MM.1S (cell line): ENCODE results near the gene CELF4.

Source experiments
- DNase-seq: peaks from one replicate; pipeline ENCODE4 v3.0.0-alpha.2; 2015
- H2AFZ ChIP-seq: fragments of 300-600 bp; sonication (generic); 2 replicates; pipeline ENCODE4 v1.6.0; 2016; ENCODE audit warnings: antibody characterized with exemption, low read length
- H3F3A ChIP-seq: fragments of 300-600 bp; sonication (generic); 2 replicates; pipeline ENCODE4 v1.6.1; 2016; ENCODE audit warnings: mild to moderate bottlenecking, antibody characterized with exemption, low read length, moderate library complexity, mixed read lengths; ENCODE audit not compliant: insufficient read depth
- H3K27ac ChIP-seq: fragments of 300-600 bp; sonication (generic); 2 replicates; pipeline ENCODE4 v1.5.1; 2016; ENCODE audit warnings: mild to moderate bottlenecking, low read length
- H3K27me3 ChIP-seq: fragments of 300-600 bp; sonication (generic); replicated peaks from 2 replicates; pipeline ENCODE4 v1.6.0; 2016; ENCODE audit warnings: low read length; ENCODE audit not compliant: insufficient read depth
- H3K36me3 ChIP-seq: fragments of 300-600 bp; sonication (generic); replicated peaks from 2 replicates; pipeline ENCODE4 v1.6.1; 2016; ENCODE audit warnings: mild to moderate bottlenecking, low read length, mixed read lengths; ENCODE audit not compliant: insufficient read depth
- H3K4me1 ChIP-seq: fragments of 300-600 bp; sonication (generic); 2 replicates; pipeline ENCODE4 v1.6.1; 2016; ENCODE audit warnings: low read length, mixed read lengths
- H3K4me2 ChIP-seq: fragments of 300-600 bp; sonication (generic); 2 replicates; pipeline ENCODE4 v1.6.0; 2016; ENCODE audit warnings: low read depth, low read length
- H3K4me3 ChIP-seq: fragments of 300-600 bp; sonication (generic); 2 replicates; pipeline ENCODE4 v1.5.1; 2016; ENCODE audit warnings: low read length, mixed read lengths
- H3K79me2 ChIP-seq: fragments of 300-600 bp; sonication (generic); 2 replicates; pipeline ENCODE4 v1.6.1; 2016; ENCODE audit warnings: mixed run types, low read length, mixed read lengths
- H3K9ac ChIP-seq: fragments of 300-600 bp; sonication (generic); 2 replicates; pipeline ENCODE4 v1.6.1; 2016; ENCODE audit warnings: low read length, mixed read lengths
- H3K9me2 ChIP-seq: fragments of 300-600 bp; sonication (generic); replicated peaks from 2 replicates; pipeline ENCODE4 v1.6.1; 2016; ENCODE audit warnings: mild to moderate bottlenecking, low read length, mixed read lengths; ENCODE audit not compliant: insufficient read depth
- H3K9me3 ChIP-seq: fragments of 300-600 bp; sonication (generic); replicated peaks from 2 replicates; pipeline ENCODE4 v1.6.1; 2016; ENCODE audit warnings: mild to moderate bottlenecking, low read length, mixed read lengths; ENCODE audit not compliant: insufficient read depth
- H4K20me1 ChIP-seq: fragments of 300-600 bp; sonication (generic); 2 replicates; pipeline ENCODE4 v1.6.1; 2016; ENCODE audit warnings: mild to moderate bottlenecking, low read length, moderate library complexity, mixed read lengths; ENCODE audit not compliant: insufficient read depth
- CTCF ChIP-seq: fragments of 300-600 bp; sonication (generic); IDR thresholded peaks from 2 replicates; pipeline ENCODE4 v1.5.1; 2016; ENCODE audit warnings: antibody characterized with exemption, low read length, mixed read lengths
- EZH2 ChIP-seq: fragments of 300-600 bp; sonication (generic); optimal IDR thresholded peaks from 2 replicates; pipeline ENCODE3; 2017; ENCODE audit warnings: low read depth, mild to moderate bottlenecking, antibody characterized with exemption, low read length, mixed read lengths
- EZH2phosphoT487 ChIP-seq: fragments of 300-600 bp; sonication (generic); IDR thresholded peaks from 2 replicates; pipeline ENCODE4 v1.6.1; 2018; ENCODE audit warnings: antibody characterized with exemption, low read length

Gene CELF4

GRCh38 chr18:37445836-37446235 lies 119.8 kb downstream of the CELF4 start:
- Histone ChIP-seq H3K36me3 (no peaks in the 10 kb centered on the region), H3K79me2 (no peaks in the 10 kb centered on the region), H3K9me3 (no peaks in the 10 kb centered on the region), H3K9me2 (no peaks in the 10 kb centered on the region), H3K27ac (no peak overlapping the region), H4K20me1 (no peaks in the 10 kb centered on the region), H2AFZ (no peak overlapping the region), H3K4me1 (peaks cover 5% of the 10 kb centered on the region), H3K27me3 (no peaks in the 10 kb centered on the region), H3F3A (no peaks in the 10 kb centered on the region), H3K4me3 (no peak overlapping the region), H3K4me2 (no peak overlapping the region), H3K9ac (no peak overlapping the region)
- no peak for DNase-seq
- no peak for TF ChIP-seq EZH2phosphoT487
- no peak for TF ChIP-seq EZH2
- TF ChIP-seq CTCF: no peak

- Histone ChIP-seq H3K4me2 (no peak overlapping the region), H4K20me1 (no peaks in the 10 kb centered on the region), H3K27ac (no peak overlapping the region), H3K4me1 (peaks cover 5% of the 10 kb centered on the region), H2AFZ (no peak overlapping the region), H3K9ac (no peak overlapping the region), H3K9me3 (no peaks in the 10 kb centered on the region), H3K36me3 (no peaks in the 10 kb centered on the region), H3F3A (no peaks in the 10 kb centered on the region), H3K79me2 (no peaks in the 10 kb centered on the region), H3K4me3 (no peak overlapping the region), H3K9me2 (no peaks in the 10 kb centered on the region), H3K27me3 (no peaks in the 10 kb centered on the region)
- TF ChIP-seq EZH2phosphoT487: no peak
- no peak for TF ChIP-seq CTCF
- TF ChIP-seq EZH2: no peak
- DNase-seq: no peak
These were observed 120.2 kb downstream of the CELF4 start for GRCh38 chr18:37445368-37445767.

GRCh38 chr18:37443325-37444055 lies 122.1 kb downstream of the CELF4 start:
- Histone ChIP-seq H3K4me3 (no peak overlapping the region), H4K20me1 (no peaks in the 10 kb centered on the region), H2AFZ (0 out of 2 replicates have a peak overlapping the region, but pooled peaks have one; percentile 22), H3K36me3 (no peaks in the 10 kb centered on the region), H3K4me2 (no peak overlapping the region), H3K79me2 (no peaks in the 10 kb centered on the region), H3K27me3 (no peaks in the 10 kb centered on the region), H3K9me2 (no peaks in the 10 kb centered on the region), H3K9me3 (no peaks in the 10 kb centered on the region), H3F3A (no peaks in the 10 kb centered on the region), H3K9ac (no peak overlapping the region), H3K27ac (no peak overlapping the region), H3K4me1 (peaks cover 5% of the 10 kb centered on the region)
- TF ChIP-seq CTCF (no peak), EZH2phosphoT487 (no peak), EZH2 (no peak)
- DNase-seq: no peak
